ENCODE results near the gene ADAMTS9. TPM values are rescaled to one million over a fixed set of nuclear protein-coding genes. Genes with fewer than 3 reads are reported as not detected.

ADAMTS9 gene
- total and polyA plus RNA-seq, 2 donors (not counting 1 experiment from before 2014, with no cell fraction given), result not detected

GRCh38 chr3:64619216-64619615, 68.6 kb downstream of the ADAMTS9 start:
- Histone ChIP-seq H3K27ac (ENCODE audit: low read length in 2 of 2) (no peak overlapping the region), H3K4me1 (ENCODE audit: control insufficient read depth in 2 of 2, insufficient read depth in 2 of 2, low read length in 2 of 2) (no peaks in the 10 kb centered on the region), H3K4me3 (ENCODE audit: control extremely low read depth in 1 of 5, extremely low read depth in 1 of 5, insufficient read depth in 1 of 5, low read depth in 2 of 5, low read length in 4 of 5) (no peak overlapping the region), H3K36me3 (replicated peaks in 1 of 2; ENCODE audit: control extremely low read depth in 1 of 2, control insufficient read depth in 1 of 2, extremely low read depth in 1 of 2, insufficient read depth in 2 of 2, low read length in 1 of 2) (no peaks in the 10 kb centered on the region), H3K79me2 (ENCODE audit: control insufficient read depth, insufficient read depth, low read length) (no peaks in the 10 kb centered on the region), H3K9ac (ENCODE audit: low read length) (no peak overlapping the region), H3K27me3 (replicated peaks in 1 of 4; ENCODE audit: control extremely low read depth in 1 of 4, control insufficient read depth in 3 of 4, insufficient read depth in 4 of 4, low read length in 3 of 4) (no peaks in the 10 kb centered on the region), H3K9me3 (ENCODE audit: control extremely low read depth in 1 of 3, control insufficient read depth in 2 of 3, insufficient read depth in 1 of 3, low read length in 2 of 3) (no peaks in the 10 kb centered on the region), H4K20me1 (ENCODE audit: control insufficient read depth, insufficient read depth, low read length, poor library complexity, severe bottlenecking) (no peaks in the 10 kb centered on the region), H2AFZ (ENCODE audit: insufficient read depth, low read depth, low read length, poor library complexity, severe bottlenecking) (no peak overlapping the region), H3K4me2 (replicated peaks; ENCODE audit: low read depth, low read length, poor library complexity, severe bottlenecking) (no peak overlapping the region)
- ChIA-PET POLR2A (no interaction called here), CTCF (no interaction called here)
- Mint-ChIP-seq H3K4me1 (no peaks in the 10 kb centered on the region), H3K27me3 (no peaks in the 10 kb centered on the region), H3K4me3 (no peak overlapping the region), H3K27ac (no peak overlapping the region), H3K9me3 (ENCODE audit: insufficient read depth) (no peaks in the 10 kb centered on the region)
- TF ChIP-seq CTCF (IDR thresholded peaks at IDR 0.05) (no peak), EZH2 (IDR thresholded peaks at IDR 0.05; ENCODE audit: borderline replicate concordance, insufficient read depth, low read depth, low read length, poor library complexity, severe bottlenecking) (no peak)
- DNase-seq (no peak), ATAC-seq (ENCODE audit: low read depth) (no peak)
- intact Hi-C loops (cut with micrococcal nuclease), result no loop called here
- WGBS (ENCODE audit: insufficient coverage), result no CpG with 5 or more reads among the region's 5 CpGs

GRCh38 chr3:64617610-64618009, 70.2 kb downstream of the ADAMTS9 start:
- Histone ChIP-seq H3K9me3 (ENCODE audit: control extremely low read depth in 1 of 3, control insufficient read depth in 2 of 3, insufficient read depth in 1 of 3, low read length in 2 of 3) (no peaks in the 10 kb centered on the region), H3K4me2 (replicated peaks; ENCODE audit: low read depth, low read length, poor library complexity, severe bottlenecking) (no peak overlapping the region), H3K9ac (ENCODE audit: low read length) (no peak overlapping the region), H2AFZ (ENCODE audit: insufficient read depth, low read depth, low read length, poor library complexity, severe bottlenecking) (no peak overlapping the region), H3K4me1 (ENCODE audit: control insufficient read depth in 2 of 2, insufficient read depth in 2 of 2, low read length in 2 of 2) (no peaks in the 10 kb centered on the region), H3K4me3 (ENCODE audit: control extremely low read depth in 1 of 5, extremely low read depth in 1 of 5, insufficient read depth in 1 of 5, low read depth in 2 of 5, low read length in 4 of 5) (no peak overlapping the region), H3K27ac (ENCODE audit: low read length in 2 of 2) (no peak overlapping the region), H4K20me1 (ENCODE audit: control insufficient read depth, insufficient read depth, low read length, poor library complexity, severe bottlenecking) (no peaks in the 10 kb centered on the region), H3K27me3 (replicated peaks in 1 of 4; ENCODE audit: control extremely low read depth in 1 of 4, control insufficient read depth in 3 of 4, insufficient read depth in 4 of 4, low read length in 3 of 4) (no peaks in the 10 kb centered on the region), H3K36me3 (replicated peaks in 1 of 2; ENCODE audit: control extremely low read depth in 1 of 2, control insufficient read depth in 1 of 2, extremely low read depth in 1 of 2, insufficient read depth in 2 of 2, low read length in 1 of 2) (no peaks in the 10 kb centered on the region), H3K79me2 (ENCODE audit: control insufficient read depth, insufficient read depth, low read length) (no peaks in the 10 kb centered on the region)
- intact Hi-C loops (cut with micrococcal nuclease), result no loop called here
- no peaks in the 10 kb centered on the region for H3K4me1 Mint-ChIP-seq
- no CpG with 5 or more reads among the region's 2 CpGs for WGBS (ENCODE audit: insufficient coverage)
- POLR2A ChIA-PET, result no interaction called here
- H3K27ac Mint-ChIP-seq, result no peak overlapping the region
- DNase-seq, result no peak
- H3K4me3 Mint-ChIP-seq, result no peak overlapping the region
- ATAC-seq (ENCODE audit: low read depth), result no peak
- H3K27me3 Mint-ChIP-seq, result no peaks in the 10 kb centered on the region
- TF ChIP-seq CTCF (IDR thresholded peaks at IDR 0.05), result no peak
- TF ChIP-seq EZH2 (IDR thresholded peaks at IDR 0.05; ENCODE audit: borderline replicate concordance, insufficient read depth, low read depth, low read length, poor library complexity, severe bottlenecking), result no peak
- CTCF ChIA-PET, result no interaction called here
- H3K9me3 Mint-ChIP-seq (ENCODE audit: insufficient read depth), result no peaks in the 10 kb centered on the region

Data from B cell (primary cell).